ENCODE measurements around the gene TIMP2. TPM values are rescaled to one million over a fixed set of nuclear protein-coding genes. Genes with fewer than 3 reads are reported as not detected.

TIMP2 gene
- total and polyA plus RNA-seq, 2 of the 4 experiments (the other 2 are of a cell fraction) = 43.9 to 416 TPM

GRCh38 chr17:78946631-78947030, 21.4 kb upstream of the TIMP2 start:
- peaks cover 2% of the 10 kb centered on the region for H3K4me1 ChIP-seq (ENCODE audit: control insufficient read depth, insufficient read depth, low read length)

More at GRCh38 chr17:78946631-78947030, 21.4 kb upstream of the TIMP2 start:
- Histone ChIP-seq H2BK20ac (ENCODE audit: low read depth, low read length) (no peak overlapping the region), H3K9me3 (ENCODE audit: control insufficient read depth, insufficient read depth, low read length) (peaks cover 15% of the 10 kb centered on the region), H2BK15ac (ENCODE audit: low read depth, low read length) (no peak overlapping the region), H3K79me1 (ENCODE audit: low read depth in 1 of 2, low read length in 2 of 2) (no peaks in the 10 kb centered on the region), H3K14ac (replicated peaks; ENCODE audit: low read depth, low read length) (no peak overlapping the region), H4K91ac (ENCODE audit: insufficient read depth, low read depth, low read length) (no peak overlapping the region), H4K20me1 (ENCODE audit: insufficient read depth, low read length) (no peaks in the 10 kb centered on the region), H3K4me2 (ENCODE audit: low read depth, low read length) (no peak overlapping the region), H4K8ac (ENCODE audit: low read depth in 2 of 2, low read length in 2 of 2) (no peak overlapping the region), H2BK5ac (ENCODE audit: low read depth, low read length, poor library complexity, severe bottlenecking) (no peak overlapping the region), H2BK120ac (ENCODE audit: low read depth, low read length) (no peak overlapping the region), H3K9ac (ENCODE audit: low read depth, low read length) (no peak overlapping the region), H2AFZ (replicated peaks; ENCODE audit: low read length, poor library complexity) (no peak overlapping the region), H2AK5ac (ENCODE audit: low read depth, low read length) (no peak overlapping the region), H3K4ac (ENCODE audit: low read depth, low read length) (no peak overlapping the region), H3K18ac (ENCODE audit: low read depth, low read length) (no peak overlapping the region), H3K27ac (ENCODE audit: insufficient read depth, low read length) (no peak overlapping the region), H3K9me1 (ENCODE audit: insufficient read depth, low read length) (no peaks in the 10 kb centered on the region), H3K23ac (ENCODE audit: low read depth, low read length) (no peak overlapping the region), H3K56ac (ENCODE audit: extremely low read depth, insufficient read depth, low read length) (no peak overlapping the region), H3K4me3 (ENCODE audit: insufficient read depth, low read depth, low read length) (no peak overlapping the region), H3K27me3 (ENCODE audit: control insufficient read depth, insufficient read depth, low read length) (no peaks in the 10 kb centered on the region; the same call in 1 of the 2 replicates), H3K36me3 (ENCODE audit: control insufficient read depth, insufficient read depth, low read length) (no peaks in the 10 kb centered on the region), H2AK9ac (replicated peaks; ENCODE audit: low read depth, low read length, poor library complexity) (no peak overlapping the region), H4K5ac (ENCODE audit: low read depth, low read length) (no peak overlapping the region)
- ATAC-seq (ENCODE audit: low read depth) (no peak), DNase-seq (no peak)
- WGBS, 2 experiments (ENCODE audit: extremely low coverage in 2 of 2, insufficient read length in 1 of 2) = no CpG with 5 or more reads among the region's 8 CpGs
- in situ Hi-C loops (cut with MboI; ENCODE audit: low sequenced_read_pairs) = no loop called here
- no TSS peak for BruUV-seq (replicated peaks)
- ChIA-PET POLR2A (ENCODE audit: unreplicated experiment) (interaction anchor here (0.6 kb wide), 1 partner anchor 11 kb away, joined by 4 read pairs; no protein-coding TSS in a partner anchor), CTCF (no interaction called here)
- intact Hi-C loops (cut with micrococcal nuclease) = no loop called here
- dilution Hi-C loops (cut with HindIII; ENCODE audit: low sequenced_read_pairs, unreplicated experiment) = no loop called here
- no peak for TF ChIP-seq CEBPB (IDR thresholded peaks at IDR 0.05; ENCODE audit: low read depth, low read length)
- TF ChIP-seq SMC3 (IDR thresholded peaks at IDR 0.05; ENCODE audit: low read depth, low read length) = no peak
- TF ChIP-seq RFX5 (IDR thresholded peaks at IDR 0.05; ENCODE audit: low read depth, low read length) = no peak
- TF ChIP-seq CTCF (conservative IDR thresholded peaks at IDR 0.05; ENCODE audit: low read depth, low read length) = no peak
- no peak for TF ChIP-seq RCOR1 (IDR thresholded peaks at IDR 0.05; ENCODE audit: insufficient replicate concordance, low read length)
- no peak for TF ChIP-seq POLR2A (IDR thresholded peaks at IDR 0.05; ENCODE audit: low read depth, low read length)
- TF ChIP-seq BHLHE40 (IDR thresholded peaks at IDR 0.05; ENCODE audit: low read depth, low read length) = no peak
- no peak for TF ChIP-seq ELK1 (IDR thresholded peaks at IDR 0.05; ENCODE audit: borderline replicate concordance, low read depth, low read length)
- TF ChIP-seq MXI1 (IDR thresholded peaks at IDR 0.05; ENCODE audit: borderline replicate concordance, low read depth, low read length) = no peak
- no peak for TF ChIP-seq CHD1 (IDR thresholded peaks at IDR 0.05; ENCODE audit: low read depth, low read length)
- no peak for TF ChIP-seq MAFK (IDR thresholded peaks at IDR 0.05; ENCODE audit: low read depth, low read length)
- TF ChIP-seq FOS (IDR thresholded peaks at IDR 0.05; ENCODE audit: low read depth, low read length) = no peak
- TF ChIP-seq RAD21 (IDR thresholded peaks at IDR 0.05; ENCODE audit: low read length) = no peak
- no peak for TF ChIP-seq NFE2L2 (IDR thresholded peaks at IDR 0.05; ENCODE audit: low read depth, low read length)
- TF ChIP-seq MAZ (IDR thresholded peaks at IDR 0.05; ENCODE audit: borderline replicate concordance, low read depth, low read length) = no peak
